SH-SY5Y (cell line): Measurements from ENCODE around the gene GPRC5B.
A peak's percentile ranks its signal among the peaks of the same experiment; 100 is the strongest.

Experiments used
- GATA2 ChIP-seq: IDR thresholded peaks from 2 replicates; pipeline ENCODE4 v1.6.1; 2011; ENCODE audit warnings: mild to moderate bottlenecking, low read depth, low read length
- GATA3 ChIP-seq: IDR thresholded peaks from 2 replicates; pipeline ENCODE4 v1.6.1; 2011; ENCODE audit warnings: low read depth, mild to moderate bottlenecking, low read length, moderate library complexity

GPRC5B gene

GRCh38 chr16:19884611-19885450 is at the start of gene GPRC5B:
Gene GPRC5B, minus strand, starts transcription at chr16:19884848. Its CDS starts 12,003 bp downstream, at chr16:19872845.
- TF ChIP-seq GATA2 (no peak), GATA3 (no peak)

GRCh38 chr16:19933740-19934139 is 49.1 kb upstream of the GPRC5B start:
- TF ChIP-seq GATA2 (no peak), GATA3 (no peak)

- TF ChIP-seq GATA3 (no peak), GATA2 (peak; percentile 59; the same call in 1 of the 2 replicates)
These were observed 44.4 kb upstream of the GPRC5B start for GRCh38 chr16:19929062-19929511.

- TF ChIP-seq GATA3 = no peak
- no peak for TF ChIP-seq GATA2
These were observed 43.8 kb upstream of the GPRC5B start for GRCh38 chr16:19928432-19928831.

GRCh38 chr16:19926449-19927390 is 42.1 kb upstream of the GPRC5B start:
- TF ChIP-seq GATA3 = no peak
- no peak for TF ChIP-seq GATA2

- TF ChIP-seq GATA3 (no peak), GATA2 (no peak)
These were observed 38.7 kb upstream of the GPRC5B start for GRCh38 chr16:19923396-19923795.

GRCh38 chr16:19919142-19919541 is 34.5 kb upstream of the GPRC5B start:
- TF ChIP-seq GATA3 = no peak
- no peak for TF ChIP-seq GATA2

- no peak for TF ChIP-seq GATA2
- no peak for TF ChIP-seq GATA3
These were observed 31.4 kb upstream of the GPRC5B start for GRCh38 chr16:19916064-19916463.

- TF ChIP-seq GATA2 (no peak), GATA3 (no peak)
These were observed 30.2 kb upstream of the GPRC5B start for GRCh38 chr16:19914877-19915276.

- TF ChIP-seq GATA2 (no peak), GATA3 (no peak)
These were observed 28.6 kb upstream of the GPRC5B start for GRCh38 chr16:19913340-19913645.

GRCh38 chr16:19912455-19913339 is 28.0 kb upstream of the GPRC5B start:
- TF ChIP-seq GATA2 = no peak
- no peak for TF ChIP-seq GATA3

GRCh38 chr16:19911747-19912454 is 27.3 kb upstream of the GPRC5B start:
- TF ChIP-seq GATA2 (no peak), GATA3 (no peak)

GRCh38 chr16:19911204-19911603 is 26.6 kb upstream of the GPRC5B start:
- TF ChIP-seq GATA3 (no peak), GATA2 (no peak)
